Nucleus accumbens (tissue), 56 donors: ENCODE measurements around the gene CAD.
"Not testable (repeated sequence)": the region's sequence is repeated elsewhere in the genome, so short reads cannot be mapped to it uniquely, and the experiment has no call there.

Experiments
- DNase-seq, 56 donors: peaks; one replicate each; lab custom pipeline; 2025; lab: John Stamatoyannopoulos, UW

Gene CAD

DNA sequence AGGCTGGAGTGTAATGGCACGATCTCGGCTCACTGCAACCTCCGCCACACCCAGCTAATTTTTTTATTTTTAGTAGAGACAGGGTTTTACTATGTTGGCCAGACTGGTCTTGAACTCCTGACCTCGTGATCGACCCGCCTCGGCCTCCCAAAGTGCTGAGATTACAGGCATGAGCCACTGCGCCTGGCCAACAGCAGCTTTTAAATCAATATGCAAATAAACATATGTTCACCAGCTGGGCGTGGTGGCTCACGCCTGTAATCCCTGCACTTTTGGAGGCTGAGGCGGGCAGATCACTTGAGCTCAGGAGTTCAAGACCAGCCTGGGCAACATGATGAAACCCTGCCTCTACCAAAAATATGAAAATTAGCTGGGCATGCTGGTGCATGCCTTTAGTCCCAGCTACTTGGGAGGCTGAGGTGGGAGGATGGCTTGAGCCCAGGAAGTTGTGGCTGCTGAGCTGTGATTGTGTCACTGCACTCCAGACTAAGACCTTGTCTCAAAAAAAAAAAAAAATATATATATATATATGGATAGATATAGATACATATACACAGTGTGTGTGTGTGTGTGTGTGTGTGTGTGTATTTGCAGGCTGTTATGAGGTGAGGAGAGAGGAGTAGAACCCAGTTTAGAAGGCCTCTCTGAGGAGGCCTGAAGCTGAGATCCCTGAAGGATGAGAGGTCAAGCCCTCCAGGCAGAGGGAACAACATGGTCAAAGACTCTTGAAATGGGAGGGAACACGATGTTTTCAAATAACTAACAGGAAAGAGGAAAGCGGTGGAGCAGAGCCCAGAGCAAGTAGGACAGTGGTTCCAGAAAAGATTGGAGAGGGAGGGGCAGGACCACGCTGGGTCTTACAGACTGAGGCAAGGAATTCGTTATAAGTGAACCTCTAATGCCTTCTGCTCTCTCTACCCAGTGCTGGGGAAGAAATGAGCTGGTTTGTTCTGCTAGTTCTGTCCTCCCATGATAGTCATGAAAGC is 55.7 kb downstream of the CAD start:
- not testable (repeated sequence) for DNase-seq

DNA sequence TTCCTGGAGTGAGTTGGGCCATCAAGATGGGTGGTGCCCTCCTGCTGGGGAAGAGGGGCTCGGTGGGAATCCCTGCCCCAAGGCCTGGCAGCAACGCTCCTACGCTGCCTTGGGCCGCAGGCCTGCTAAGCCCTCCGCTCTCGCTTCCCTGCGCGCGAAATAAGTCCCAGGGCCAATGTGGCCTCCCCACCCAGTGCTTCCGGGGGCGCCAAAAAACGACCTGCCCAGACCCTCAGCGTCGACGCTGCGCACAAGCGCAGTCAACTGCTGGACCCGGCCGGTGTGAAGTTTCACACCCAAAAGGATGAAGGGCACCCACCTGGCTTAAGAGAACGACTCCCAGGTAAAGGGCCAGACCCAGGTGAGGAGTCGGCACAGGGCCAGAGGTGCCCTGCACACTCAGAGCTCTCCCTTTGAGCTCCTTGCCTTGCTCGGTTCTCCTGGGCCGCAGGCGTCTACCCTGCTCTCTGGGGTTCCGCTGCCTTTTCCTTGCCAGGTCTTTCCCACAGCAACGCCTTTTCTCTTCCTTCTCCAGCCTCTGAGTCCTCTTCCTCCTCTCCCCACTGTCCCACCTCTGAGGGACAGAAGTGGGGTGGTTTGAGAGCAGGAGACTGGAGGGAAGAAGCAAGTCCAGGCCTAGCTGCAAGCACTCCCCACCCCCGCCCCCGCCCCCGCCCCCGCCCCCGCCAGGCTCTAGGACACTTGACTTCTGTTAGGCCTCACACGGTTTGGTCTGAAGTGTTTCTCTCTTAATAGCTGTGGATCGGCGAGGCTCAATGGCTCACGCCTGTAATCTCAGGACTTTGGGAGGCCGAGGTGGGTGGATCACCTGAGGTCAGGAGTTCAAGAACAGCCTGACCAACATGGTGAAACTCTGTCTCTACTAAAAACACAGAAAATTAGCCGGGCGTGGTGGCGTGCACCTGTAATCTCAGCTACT is 58.3 kb downstream of the CAD start, which contains the start of gene DNAJC5G:
DNAJC5G (plus strand) TSS at position 223 of the 940 bp plus-strand sequence. CDS start 1,296 bp downstream, outside the sequence.
- no peak for DNase-seq

DNA sequence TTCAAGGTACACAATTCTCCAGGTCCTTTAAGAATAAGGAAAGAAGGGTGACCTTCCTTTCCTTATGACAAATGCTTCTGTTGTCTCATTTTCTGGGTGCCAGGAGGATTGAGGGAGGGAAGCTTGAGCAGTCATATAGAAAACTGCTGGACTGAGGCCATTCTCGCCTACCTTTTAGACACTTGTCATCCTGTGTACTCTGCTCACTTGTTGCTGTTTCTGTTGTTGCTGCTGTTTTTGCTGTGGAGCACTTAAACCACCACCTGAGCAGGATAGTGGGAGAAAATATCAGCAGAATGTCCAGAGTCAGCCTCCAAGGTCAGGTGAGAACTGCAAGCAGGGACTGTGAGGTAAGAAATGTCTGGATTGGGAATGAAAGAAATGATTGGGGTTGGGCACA is 60.8 kb downstream of the CAD start:
- no peak for DNase-seq

DNA sequence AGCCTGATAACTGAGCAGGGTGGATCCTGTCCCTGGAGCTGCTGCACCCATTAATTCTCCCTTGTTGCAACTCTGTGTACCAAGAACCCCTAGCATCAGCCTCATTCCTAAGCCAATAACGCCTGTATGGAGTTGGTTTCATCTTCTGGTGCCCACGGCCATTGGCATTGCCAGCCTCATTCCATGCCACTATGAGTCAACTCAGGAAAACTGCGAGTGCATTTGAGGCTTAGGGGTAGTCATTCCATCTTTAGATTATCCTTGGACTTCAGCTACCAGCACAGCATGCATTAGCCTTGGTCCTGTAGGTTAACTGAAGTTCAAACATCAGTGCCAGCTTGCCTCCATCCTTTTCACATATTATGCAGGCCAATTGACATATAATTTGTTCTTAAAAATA is 63.7 kb downstream of the CAD start:
- no peak for DNase-seq

DNA sequence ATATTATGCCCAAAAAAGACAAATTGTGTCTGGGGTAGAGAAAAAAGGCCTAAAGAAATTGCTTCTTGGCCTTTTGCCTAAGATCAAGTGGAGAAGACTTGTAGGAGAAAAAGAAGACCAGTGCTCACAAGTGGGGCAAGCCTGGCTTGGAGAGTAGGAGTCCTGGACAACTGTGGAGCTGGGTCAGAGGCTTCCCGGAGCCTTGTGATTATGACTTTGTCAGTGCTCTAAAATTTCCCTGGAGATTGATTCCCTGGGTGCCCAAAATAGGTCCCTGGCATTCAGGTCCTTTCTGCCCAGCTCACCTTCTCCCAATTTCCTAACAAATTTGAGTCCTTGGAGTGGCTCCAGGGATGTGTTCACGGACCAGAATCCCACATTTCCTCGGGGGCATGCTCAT is 64.3 kb downstream of the CAD start:
- DNase-seq = no peak

DNA sequence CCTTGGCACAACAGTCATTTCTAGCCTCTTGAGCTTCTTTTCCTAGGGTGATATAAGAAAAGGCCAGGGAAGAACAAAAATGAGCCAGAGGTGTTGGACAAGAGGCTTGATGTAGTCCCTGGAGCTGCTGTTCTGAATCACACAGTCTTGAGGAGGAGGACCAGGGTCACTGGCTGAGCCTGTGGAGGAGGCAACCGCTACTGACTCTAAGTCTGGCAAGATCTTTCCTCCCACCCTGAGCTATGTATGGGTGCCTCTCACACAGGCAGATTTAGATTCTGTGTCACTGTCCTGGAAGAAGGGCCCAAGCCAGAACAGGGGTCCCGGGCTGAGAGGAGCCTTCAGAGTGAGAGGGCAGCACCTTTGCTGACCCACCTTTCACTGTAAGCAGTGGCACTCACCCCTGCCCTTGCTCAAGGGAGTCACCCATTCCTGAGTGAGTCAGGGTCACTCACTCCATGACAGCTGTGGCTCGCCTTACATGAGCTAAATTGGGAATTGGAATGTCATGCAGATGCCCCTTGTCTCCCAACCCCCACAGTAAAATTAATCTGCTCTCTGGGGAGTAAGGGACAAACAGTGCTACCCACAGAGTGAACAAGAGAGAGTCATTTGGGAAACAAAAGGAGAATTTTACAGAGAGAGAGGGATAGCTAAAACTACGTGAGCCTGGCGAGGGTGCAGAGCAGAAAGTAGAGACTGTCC is 64.8 kb downstream of the CAD start, which contains the start of gene TRIM54:
TRIM54 (plus strand) TSS at position 575 of the 705 bp plus-strand sequence. CDS start 303 bp downstream, outside the sequence.
- no peak for DNase-seq

DNA sequence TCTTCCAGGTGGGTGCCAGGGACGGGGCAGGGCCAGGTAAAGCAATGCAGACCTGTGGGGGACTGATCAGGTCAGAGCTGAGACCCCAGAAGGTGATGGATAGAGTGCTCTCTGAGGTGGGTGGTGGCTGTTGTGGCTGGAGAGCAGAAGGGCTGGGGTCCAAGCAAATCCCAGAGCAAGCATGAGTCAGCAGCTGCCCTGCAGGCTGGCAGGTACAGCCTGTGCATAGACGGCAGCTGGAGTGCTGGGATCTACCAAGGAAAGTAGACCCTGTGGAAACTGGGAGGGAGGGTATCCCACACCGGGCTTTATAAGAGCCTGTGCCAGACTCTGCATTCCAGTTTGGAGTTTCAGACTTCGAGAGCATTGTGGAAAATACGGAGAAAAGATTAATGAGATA is 65.7 kb downstream of the CAD start:
- DNase-seq = no peak

DNA sequence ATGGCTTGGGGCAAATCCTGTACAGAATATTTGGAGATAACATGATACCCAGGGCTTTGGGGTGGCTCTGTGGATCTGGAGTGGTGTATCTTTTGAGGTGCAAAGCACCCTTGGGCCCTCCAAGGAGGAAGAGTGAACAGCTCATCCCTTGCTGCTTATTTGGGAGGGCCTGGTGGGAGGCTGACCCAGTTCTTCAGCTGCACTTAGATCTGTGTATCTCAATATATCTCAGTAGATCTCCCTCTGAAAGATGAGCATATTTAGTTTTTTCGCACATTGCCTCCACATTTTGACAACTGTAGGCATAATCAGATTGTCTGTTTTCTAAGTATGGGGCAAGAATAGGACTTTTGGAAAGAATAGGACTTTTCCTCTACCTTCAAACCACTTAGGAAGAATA is 67.8 kb downstream of the CAD start:
- no peak for DNase-seq

DNA sequence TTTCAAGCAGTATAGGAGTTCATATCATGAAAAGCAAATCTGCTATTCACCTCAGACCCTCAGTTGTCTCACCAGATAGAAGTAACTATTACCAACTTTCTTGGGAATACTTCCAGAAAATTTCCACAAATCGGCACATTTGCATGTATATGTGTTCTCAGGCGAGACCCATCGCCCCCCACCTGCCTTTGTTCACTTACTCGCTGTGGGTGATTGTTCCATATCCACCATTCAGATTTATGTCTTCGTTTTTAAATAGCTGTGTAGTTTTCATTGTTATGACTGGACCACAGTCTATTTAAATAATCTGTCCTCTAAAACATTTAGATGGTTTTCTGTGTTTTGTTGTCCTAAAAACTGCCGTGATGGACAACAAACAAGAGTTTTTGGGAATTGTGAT is 68.3 kb downstream of the CAD start:
- DNase-seq = no peak

DNA sequence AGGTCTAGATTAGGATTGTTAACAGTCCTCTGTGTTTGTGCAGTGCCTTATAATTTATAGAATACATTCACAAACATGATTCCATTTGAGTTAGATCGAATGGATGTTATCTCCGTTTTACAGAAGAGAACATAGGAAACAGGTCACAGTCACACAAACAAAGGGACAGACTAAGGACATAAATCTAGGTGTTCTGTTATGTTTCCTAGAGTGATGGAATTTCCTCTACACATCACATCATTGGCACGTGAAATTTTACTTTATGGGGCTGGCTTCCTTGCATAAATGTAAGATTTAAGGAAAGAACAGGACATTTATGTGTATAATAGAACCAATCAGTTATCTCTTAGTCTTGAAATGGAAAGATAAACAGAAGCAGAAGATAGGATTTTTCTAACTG is 71.4 kb downstream of the CAD start:
- no peak for DNase-seq

DNA sequence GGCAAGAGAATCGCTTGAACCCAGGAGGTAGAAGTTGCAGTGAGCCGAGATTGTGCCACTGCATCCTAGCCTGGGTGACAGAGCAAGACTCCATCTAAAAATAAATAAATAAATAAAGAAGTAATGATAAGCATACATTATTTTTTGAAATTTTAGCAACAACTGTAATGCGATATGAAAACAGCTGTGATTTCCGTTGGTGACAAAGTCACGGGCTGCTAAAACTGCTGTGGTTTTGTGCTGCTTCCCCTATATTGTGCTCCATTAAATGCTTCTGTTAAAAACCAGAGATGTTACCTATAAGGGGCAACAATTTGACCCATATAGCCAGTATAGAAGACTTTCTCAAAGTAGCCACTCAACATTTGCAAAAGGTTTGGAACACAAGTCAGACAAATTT is 73.4 kb downstream of the CAD start:
- DNase-seq = no peak

DNA sequence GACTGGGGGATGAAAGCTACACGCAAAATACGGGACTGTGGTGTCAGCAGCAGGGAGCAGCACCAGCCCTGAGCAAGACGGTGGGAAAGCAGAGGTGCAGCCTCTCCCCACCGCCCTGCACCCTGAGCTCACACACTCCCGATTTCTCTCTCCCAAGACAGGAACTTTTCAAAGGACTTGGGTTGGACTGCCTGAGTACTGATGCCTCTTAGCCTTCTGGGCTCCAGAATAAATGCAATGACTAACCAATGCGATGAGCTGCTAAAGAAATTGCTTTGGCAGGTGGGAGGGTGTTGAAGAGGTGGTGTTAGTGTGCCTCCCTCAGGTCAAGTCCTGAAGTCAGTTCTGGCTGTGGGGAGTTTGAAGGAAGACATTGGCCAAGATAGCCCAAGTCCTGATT is 74.7 kb downstream of the CAD start:
- no peak for DNase-seq
